Measurements from ENCODE around the gene LRMDA. TPM values are rescaled to one million over a fixed set of nuclear protein-coding genes. Genes with fewer than 3 reads are reported as not detected.

LRMDA gene
- total and polyA plus RNA-seq, 2 donors (not counting 1 experiment from before 2014, with no cell fraction given), result 0.12 TPM; not detected in 1

DNA sequence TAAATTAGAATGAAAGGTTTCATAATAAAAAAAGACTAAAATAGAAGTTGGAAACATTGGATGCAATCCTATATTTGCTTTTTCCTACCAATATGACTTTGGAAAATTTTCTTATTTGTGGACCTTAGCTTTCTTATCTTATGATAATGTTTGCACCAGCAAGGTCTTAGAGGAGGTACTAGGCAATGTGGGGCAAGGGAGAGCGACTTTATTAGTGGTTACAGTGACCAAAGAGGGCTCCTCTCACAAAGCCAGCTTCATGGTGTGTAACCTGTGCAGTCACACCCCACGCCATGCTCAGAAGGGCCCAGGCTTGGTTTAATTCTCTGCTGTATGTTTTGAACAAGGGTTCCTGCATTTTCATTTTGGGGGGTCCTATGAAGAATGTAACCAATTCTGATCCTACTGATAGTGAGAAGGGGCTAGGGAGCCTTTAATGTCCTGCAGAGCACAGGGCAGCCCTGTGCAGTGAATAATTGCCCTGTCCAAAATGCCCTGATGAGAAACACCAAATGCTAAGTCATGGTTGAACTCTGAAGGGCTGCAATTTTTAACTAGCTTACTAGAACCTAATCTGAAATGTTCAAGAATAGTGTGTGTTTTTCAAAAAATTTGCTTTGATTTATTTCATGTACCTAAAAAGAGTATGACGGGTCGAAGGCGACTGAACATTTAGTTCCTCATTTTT is 1047.8 kb downstream of the LRMDA start:
- Mint-ChIP-seq H3K27me3 (no peaks in the 10 kb centered on the region), H3K27ac (no peak overlapping the region), H3K4me3 (no peak overlapping the region), H3K4me1 (no peaks in the 10 kb centered on the region), H3K9me3 (ENCODE audit: insufficient read depth) (no peaks in the 10 kb centered on the region)
- CTCF ChIA-PET, result no interaction called here
- Histone ChIP-seq H3K27ac (ENCODE audit: low read length in 2 of 2) (no peak overlapping the region), H3K36me3 (replicated peaks in 1 of 2; ENCODE audit: control extremely low read depth in 1 of 2, control insufficient read depth in 1 of 2, extremely low read depth in 1 of 2, insufficient read depth in 2 of 2, low read length in 1 of 2) (no peaks in the 10 kb centered on the region), H3K9ac (ENCODE audit: low read length) (no peak overlapping the region), H4K20me1 (ENCODE audit: control insufficient read depth, insufficient read depth, low read length, poor library complexity, severe bottlenecking) (no peaks in the 10 kb centered on the region), H3K4me1 (ENCODE audit: control insufficient read depth in 2 of 2, insufficient read depth in 2 of 2, low read length in 2 of 2) (no peaks in the 10 kb centered on the region), H3K4me3 (ENCODE audit: control extremely low read depth in 1 of 5, extremely low read depth in 1 of 5, insufficient read depth in 1 of 5, low read depth in 2 of 5, low read length in 4 of 5) (no peak overlapping the region), H3K79me2 (ENCODE audit: control insufficient read depth, insufficient read depth, low read length) (no peaks in the 10 kb centered on the region), H3K9me3 (ENCODE audit: control extremely low read depth in 1 of 3, control insufficient read depth in 2 of 3, insufficient read depth in 1 of 3, low read length in 2 of 3) (no peaks in the 10 kb centered on the region), H3K4me2 (replicated peaks; ENCODE audit: low read depth, low read length, poor library complexity, severe bottlenecking) (no peak overlapping the region), H3K27me3 (replicated peaks in 1 of 4; ENCODE audit: control extremely low read depth in 1 of 4, control insufficient read depth in 3 of 4, insufficient read depth in 4 of 4, low read length in 3 of 4) (no peaks in the 10 kb centered on the region), H2AFZ (ENCODE audit: insufficient read depth, low read depth, low read length, poor library complexity, severe bottlenecking) (no peak overlapping the region)
- 90% methylated on average over 2 of the region's 5 CpGs for WGBS (ENCODE audit: insufficient coverage)
- ATAC-seq (ENCODE audit: low read depth) (no peak), DNase-seq (no peak)
- POLR2A ChIA-PET, result no interaction called here
- intact Hi-C loops (cut with micrococcal nuclease), result no loop called here
- TF ChIP-seq, protein P1, sequence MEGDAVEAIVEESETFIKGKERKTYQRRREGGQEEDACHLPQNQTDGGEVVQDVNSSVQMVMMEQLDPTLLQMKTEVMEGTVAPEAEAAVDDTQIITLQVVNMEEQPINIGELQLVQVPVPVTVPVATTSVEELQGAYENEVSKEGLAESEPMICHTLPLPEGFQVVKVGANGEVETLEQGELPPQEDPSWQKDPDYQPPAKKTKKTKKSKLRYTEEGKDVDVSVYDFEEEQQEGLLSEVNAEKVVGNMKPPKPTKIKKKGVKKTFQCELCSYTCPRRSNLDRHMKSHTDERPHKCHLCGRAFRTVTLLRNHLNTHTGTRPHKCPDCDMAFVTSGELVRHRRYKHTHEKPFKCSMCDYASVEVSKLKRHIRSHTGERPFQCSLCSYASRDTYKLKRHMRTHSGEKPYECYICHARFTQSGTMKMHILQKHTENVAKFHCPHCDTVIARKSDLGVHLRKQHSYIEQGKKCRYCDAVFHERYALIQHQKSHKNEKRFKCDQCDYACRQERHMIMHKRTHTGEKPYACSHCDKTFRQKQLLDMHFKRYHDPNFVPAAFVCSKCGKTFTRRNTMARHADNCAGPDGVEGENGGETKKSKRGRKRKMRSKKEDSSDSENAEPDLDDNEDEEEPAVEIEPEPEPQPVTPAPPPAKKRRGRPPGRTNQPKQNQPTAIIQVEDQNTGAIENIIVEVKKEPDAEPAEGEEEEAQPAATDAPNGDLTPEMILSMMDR (IDR thresholded peaks at IDR 0.05), result no peak
- no peak for TF ChIP-seq EZH2 (IDR thresholded peaks at IDR 0.05; ENCODE audit: borderline replicate concordance, insufficient read depth, low read depth, low read length, poor library complexity, severe bottlenecking)

DNA sequence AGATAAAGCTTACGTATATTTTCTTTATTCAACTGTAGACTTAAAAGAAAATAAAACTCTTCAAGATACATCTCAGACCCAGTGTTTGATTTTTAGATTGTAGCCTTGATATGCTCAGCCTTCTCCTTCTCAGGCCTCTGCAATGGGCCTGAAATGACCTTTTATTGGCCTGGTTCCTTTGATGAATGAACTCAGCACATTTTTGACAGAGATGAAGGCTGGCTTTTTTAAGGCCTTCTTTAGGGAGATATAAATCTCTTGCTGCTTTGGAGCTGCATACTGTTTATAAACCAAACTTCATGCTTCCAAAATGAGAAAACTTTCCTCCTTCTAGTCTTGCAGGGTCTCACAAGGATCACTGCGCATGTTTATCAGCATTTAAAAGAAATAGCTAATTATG is 1049.8 kb downstream of the LRMDA start:
- ATAC-seq (ENCODE audit: low read depth) (no peak), DNase-seq (no peak)
- Histone ChIP-seq H3K79me2 (ENCODE audit: control insufficient read depth, insufficient read depth, low read length) (no peaks in the 10 kb centered on the region), H3K4me3 (ENCODE audit: control extremely low read depth in 1 of 5, extremely low read depth in 1 of 5, insufficient read depth in 1 of 5, low read depth in 2 of 5, low read length in 4 of 5) (no peak overlapping the region), H3K27me3 (replicated peaks in 1 of 4; ENCODE audit: control extremely low read depth in 1 of 4, control insufficient read depth in 3 of 4, insufficient read depth in 4 of 4, low read length in 3 of 4) (no peaks in the 10 kb centered on the region), H2AFZ (ENCODE audit: insufficient read depth, low read depth, low read length, poor library complexity, severe bottlenecking) (no peak overlapping the region), H3K9ac (ENCODE audit: low read length) (no peak overlapping the region), H3K27ac (ENCODE audit: low read length in 2 of 2) (no peak overlapping the region), H3K9me3 (ENCODE audit: control extremely low read depth in 1 of 3, control insufficient read depth in 2 of 3, insufficient read depth in 1 of 3, low read length in 2 of 3) (no peaks in the 10 kb centered on the region), H3K36me3 (replicated peaks in 1 of 2; ENCODE audit: control extremely low read depth in 1 of 2, control insufficient read depth in 1 of 2, extremely low read depth in 1 of 2, insufficient read depth in 2 of 2, low read length in 1 of 2) (no peaks in the 10 kb centered on the region), H3K4me2 (replicated peaks; ENCODE audit: low read depth, low read length, poor library complexity, severe bottlenecking) (no peak overlapping the region), H4K20me1 (ENCODE audit: control insufficient read depth, insufficient read depth, low read length, poor library complexity, severe bottlenecking) (no peaks in the 10 kb centered on the region), H3K4me1 (ENCODE audit: control insufficient read depth in 2 of 2, insufficient read depth in 2 of 2, low read length in 2 of 2) (no peaks in the 10 kb centered on the region)
- WGBS (ENCODE audit: insufficient coverage), result no CpG with 5 or more reads among the region's 2 CpGs
- no peak for TF ChIP-seq EZH2 (IDR thresholded peaks at IDR 0.05; ENCODE audit: borderline replicate concordance, insufficient read depth, low read depth, low read length, poor library complexity, severe bottlenecking)
- TF ChIP-seq, protein P1 (IDR thresholded peaks at IDR 0.05), result no peak
- Mint-ChIP-seq H3K9me3 (ENCODE audit: insufficient read depth) (no peaks in the 10 kb centered on the region), H3K4me1 (no peaks in the 10 kb centered on the region), H3K4me3 (no peak overlapping the region), H3K27ac (no peak overlapping the region), H3K27me3 (no peaks in the 10 kb centered on the region)
- ChIA-PET CTCF (no interaction called here), POLR2A (no interaction called here)
- intact Hi-C loops (cut with micrococcal nuclease), result no loop called here
